AML-193 (cell line): Measurements from ENCODE around the gene KRT80.
"Not testable (repeated sequence)": the region's sequence is repeated elsewhere in the genome, so short reads cannot be mapped to it uniquely, and the experiment has no call there.

Experiments used
- DNase-seq, 2 experiments: peaks; one replicate each; lab custom pipeline; 2025; lab: John Stamatoyannopoulos, UW

The KRT80 gene

DNA sequence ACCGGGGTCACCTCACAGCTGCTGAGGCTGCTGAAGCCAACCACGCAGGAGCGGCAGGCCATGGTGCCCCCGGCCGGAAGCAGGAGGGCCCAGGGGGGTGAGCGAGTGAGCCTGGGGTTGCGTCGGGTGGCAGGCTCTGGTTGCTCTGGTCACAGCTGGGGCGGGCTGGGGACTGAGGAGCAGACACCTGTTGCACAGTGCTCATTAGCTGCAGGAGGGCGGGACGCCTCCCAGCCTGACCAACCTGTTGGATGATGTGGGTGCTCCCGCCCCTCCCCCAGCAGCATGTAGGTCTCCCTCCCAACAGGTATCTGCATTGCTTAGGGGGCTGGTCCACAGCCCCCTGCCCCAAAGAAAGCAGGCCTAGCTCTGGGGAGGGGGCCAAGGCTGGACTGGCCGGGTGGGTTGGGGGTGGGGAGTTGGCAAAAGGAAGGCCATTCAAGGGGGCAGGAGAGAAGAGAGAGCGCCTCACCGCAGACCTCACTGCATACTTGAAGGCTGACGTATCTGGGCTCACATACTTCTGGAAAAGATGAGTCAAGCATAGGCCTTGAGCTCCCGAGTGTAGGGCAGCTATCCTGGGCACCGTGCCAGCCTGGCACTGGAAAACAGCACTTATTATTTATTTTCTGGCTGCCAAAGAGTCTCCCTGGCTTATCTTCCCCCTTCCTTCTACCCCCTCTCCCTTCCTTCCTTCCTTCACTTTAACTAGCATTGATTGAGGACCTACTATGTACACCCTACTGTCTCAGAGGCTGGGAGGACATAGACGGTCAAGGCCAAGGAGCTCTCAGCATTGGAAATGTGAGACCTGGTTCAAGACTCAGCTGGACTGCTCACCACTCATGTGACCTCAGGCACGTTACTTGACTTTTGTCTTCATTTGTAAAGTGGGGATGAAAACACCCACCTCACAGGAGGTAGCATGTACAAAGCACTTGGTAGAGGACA, at the start of gene KRT80:
Gene KRT80 (minus strand): TSS at position 174 of the 951 bp plus-strand sequence. CDS start 112 bp downstream, at position 62.
- peak; percentile 60 to 70 for DNase-seq

GRCh38 chr12:52241205-52241842, 49.5 kb upstream of the KRT80 start:
- no peak for DNase-seq

GRCh38 chr12:52240247-52240646, 48.4 kb upstream of the KRT80 start:
- DNase-seq: not testable (repeated sequence)

GRCh38 chr12:52239767-52240166, 48.0 kb upstream of the KRT80 start:
- no peak for DNase-seq

- DNase-seq: no peak
Observed at GRCh38 chr12:52238916-52239646, 47.3 kb upstream of the KRT80 start.

DNA sequence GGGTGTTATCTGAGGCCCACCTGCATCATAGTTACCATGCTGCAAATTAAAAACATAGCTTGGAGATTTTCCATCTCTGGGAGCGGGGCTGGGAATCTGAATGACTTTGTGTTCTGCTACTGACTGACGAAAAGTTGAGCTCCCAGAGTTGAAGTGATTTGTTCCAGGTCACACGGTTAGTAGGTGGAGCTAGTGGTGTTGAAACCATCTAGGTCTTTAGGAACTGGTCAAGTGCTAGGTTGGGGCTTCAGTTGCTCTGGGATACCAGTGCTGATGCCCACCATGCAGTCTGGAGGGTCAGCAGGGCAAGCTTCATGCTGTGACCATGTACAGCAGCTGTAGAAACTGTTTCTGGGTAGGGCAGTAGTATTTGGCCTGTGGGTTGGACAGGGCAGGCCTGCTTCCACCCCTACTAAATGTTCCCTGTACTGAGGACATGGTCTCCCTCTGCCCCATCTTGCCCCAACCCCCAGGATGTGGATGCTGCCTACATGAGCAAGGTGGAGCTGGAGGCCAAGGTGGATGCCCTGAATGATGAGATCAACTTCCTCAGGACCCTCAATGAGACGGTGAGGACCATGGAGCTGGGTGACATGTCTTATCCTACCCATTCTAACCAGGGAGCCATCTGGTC, 46.5 kb upstream of the KRT80 start:
- DNase-seq: no peak

- DNase-seq: no peak
Observed at GRCh38 chr12:52236386-52237050, 44.7 kb upstream of the KRT80 start.

DNA sequence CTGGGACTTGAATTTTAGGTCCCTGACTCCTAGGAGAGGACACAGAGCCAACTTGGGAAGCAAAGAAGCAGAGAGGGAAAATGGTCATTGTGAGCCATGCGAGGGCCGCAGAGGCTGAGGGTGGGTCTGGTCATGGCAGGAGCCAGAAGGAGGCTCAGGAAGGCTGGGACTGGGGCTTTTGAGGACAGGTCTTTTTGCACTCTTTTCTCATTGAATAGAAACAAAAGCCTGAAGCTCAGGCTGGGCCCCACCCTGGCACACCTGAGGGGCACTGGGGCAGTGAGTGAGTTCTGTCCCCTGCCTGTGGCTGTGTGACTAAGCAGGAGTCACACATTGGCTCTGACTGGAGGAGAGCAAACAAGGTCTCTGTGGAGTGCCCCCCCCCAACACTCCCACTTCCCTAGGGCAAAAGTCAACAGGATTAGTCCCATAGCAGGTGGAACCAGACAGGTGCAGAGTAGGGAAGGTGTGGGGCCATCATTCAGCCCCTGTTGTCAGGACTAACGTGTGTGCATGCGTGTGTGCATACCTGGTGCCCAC, 44.1 kb upstream of the KRT80 start:
- DNase-seq: no peak

GRCh38 chr12:52235001-52235764, 43.4 kb upstream of the KRT80 start:
- no peak for DNase-seq

DNA sequence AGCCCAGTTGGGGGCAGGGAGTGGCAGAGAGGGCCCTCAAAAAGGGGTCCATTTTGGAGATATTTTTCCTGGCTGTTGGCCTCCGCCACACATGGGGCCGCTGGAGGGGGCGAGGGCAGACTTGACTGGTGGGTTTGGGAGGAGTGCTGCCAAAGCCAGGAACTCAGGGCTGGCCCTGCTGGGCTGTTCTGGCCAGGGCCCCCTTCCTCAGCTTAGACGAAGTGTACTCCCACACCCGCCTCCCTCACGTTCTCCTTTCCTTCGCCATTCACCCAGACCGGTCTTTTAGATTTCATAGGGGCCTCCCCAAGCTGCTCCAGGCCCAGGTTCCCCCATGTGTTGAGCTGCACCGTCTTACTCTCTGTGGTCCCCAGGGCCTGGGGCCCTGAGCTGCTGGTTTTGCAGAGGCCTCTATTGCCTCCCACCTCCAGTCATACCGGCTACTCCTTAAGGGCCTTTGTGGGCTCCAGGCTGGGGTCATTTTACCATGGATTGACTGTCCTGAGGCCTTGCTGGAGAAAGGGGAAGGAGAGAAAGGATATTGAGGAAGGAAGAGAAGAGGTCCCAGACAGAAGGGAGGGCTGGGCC, 42.5 kb upstream of the KRT80 start:
- no peak for DNase-seq

DNA sequence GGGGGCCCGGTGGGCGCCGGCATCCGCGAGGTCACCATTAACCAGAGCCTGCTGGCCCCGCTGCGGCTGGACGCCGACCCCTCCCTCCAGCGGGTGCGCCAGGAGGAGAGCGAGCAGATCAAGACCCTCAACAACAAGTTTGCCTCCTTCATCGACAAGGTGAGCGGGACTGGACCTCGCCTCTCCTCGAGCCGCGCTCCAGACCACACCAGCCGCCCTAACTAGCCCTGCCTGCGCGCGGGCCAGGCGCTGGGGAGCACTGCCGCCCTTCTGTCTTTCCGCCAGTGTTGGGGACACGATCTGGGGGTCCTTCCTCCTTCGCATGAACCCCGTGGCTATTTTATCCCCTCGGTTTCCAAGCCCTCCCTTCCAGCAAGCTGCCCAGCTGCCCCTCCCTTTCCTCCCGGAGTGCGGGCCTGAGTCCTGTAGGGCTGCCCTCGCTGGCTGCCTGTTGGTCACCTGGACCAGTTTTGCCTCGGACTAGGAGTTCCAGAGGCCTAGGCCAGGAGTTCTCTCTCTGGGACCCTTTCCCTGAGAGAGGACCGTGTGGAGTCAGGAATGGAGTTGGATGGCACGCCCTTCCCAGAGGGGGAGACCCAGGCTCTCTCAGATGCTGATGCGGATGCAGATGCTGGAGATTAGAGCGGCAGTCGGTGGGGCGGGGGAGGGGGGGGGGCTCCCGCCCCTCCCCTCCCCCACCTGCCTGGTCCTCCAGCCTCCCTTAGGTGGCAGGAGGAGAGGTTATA, 41.8 kb upstream of the KRT80 start:
- no peak for DNase-seq

- no peak for DNase-seq
Observed at GRCh38 chr12:52232674-52233461, 41.1 kb upstream of the KRT80 start, which contains the start of gene KRT7. Gene KRT7 (plus strand): TSS chr12:52233243. CDS start chr12:52233297, 54 bp downstream.

GRCh38 chr12:52232203-52232673, 40.4 kb upstream of the KRT80 start:
- DNase-seq: no peak

- peak in 1 of 2 experiments; percentile 10 for DNase-seq
Observed at GRCh38 chr12:52231305-52232202, 39.7 kb upstream of the KRT80 start.

- DNase-seq: no peak
Observed at GRCh38 chr12:52230364-52231281, 38.8 kb upstream of the KRT80 start.

GRCh38 chr12:52229836-52230343, 38.1 kb upstream of the KRT80 start:
- no peak for DNase-seq
